ENCODE data around the gene KRTAP19-3. TPM values are rescaled to one million over a fixed set of nuclear protein-coding genes. Genes with fewer than 3 reads are reported as not detected.

KRTAP19-3 gene
- total RNA-seq, 1 donor from 2014 or later: not detected

Other genes with a start within 250 kb of the KRTAP19-3 start
- not detected for gene KRTAP24-1, start 209.1 kb downstream of the KRTAP19-3 start, total RNA-seq
- not detected for gene KRTAP25-1, start 202.5 kb downstream of the KRTAP19-3 start, total RNA-seq
- gene KRTAP26-1, start 171.7 kb downstream of the KRTAP19-3 start, total RNA-seq: not detected
- gene KRTAP27-1, start 154.3 kb downstream of the KRTAP19-3 start, total RNA-seq: not detected
- gene KRTAP23-1, start 143.4 kb downstream of the KRTAP19-3 start, total RNA-seq: not detected
- gene KRTAP13-2, start 119.7 kb downstream of the KRTAP19-3 start, total RNA-seq: not detected
- not detected for gene KRTAP13-1, start 96.0 kb downstream of the KRTAP19-3 start, total RNA-seq
- gene KRTAP13-3, start 66.1 kb downstream of the KRTAP19-3 start, total RNA-seq: not detected
- not detected for gene KRTAP13-4, start 61.8 kb downstream of the KRTAP19-3 start, total RNA-seq
- gene KRTAP15-1, start 51.7 kb downstream of the KRTAP19-3 start, total RNA-seq: not detected
- not detected for gene KRTAP19-1, start 11.6 kb downstream of the KRTAP19-3 start, total RNA-seq
- not detected for gene KRTAP19-2, start 4.6 kb downstream of the KRTAP19-3 start, total RNA-seq
- gene KRTAP19-4, start 5.2 kb upstream of the KRTAP19-3 start, total RNA-seq: not detected
- gene KRTAP19-5, start 10.1 kb upstream of the KRTAP19-3 start, total RNA-seq: not detected
- not detected for gene KRTAP19-6, start 49.9 kb upstream of the KRTAP19-3 start, total RNA-seq
- not detected for gene KRTAP19-7, start 69.3 kb upstream of the KRTAP19-3 start, total RNA-seq
- not detected for gene KRTAP22-2, start 98.4 kb upstream of the KRTAP19-3 start, total RNA-seq
- gene KRTAP6-3, start 100.4 kb upstream of the KRTAP19-3 start, total RNA-seq: not detected
- not detected for gene KRTAP6-2, start 106.9 kb upstream of the KRTAP19-3 start, total RNA-seq
- not detected for gene KRTAP22-1, start 109.1 kb upstream of the KRTAP19-3 start, total RNA-seq
- gene KRTAP6-1, start 121.9 kb upstream of the KRTAP19-3 start, total RNA-seq: not detected
- not detected for gene KRTAP20-1, start 124.4 kb upstream of the KRTAP19-3 start, total RNA-seq
- not detected for gene KRTAP20-4, start 128.6 kb upstream of the KRTAP19-3 start, total RNA-seq
- not detected for gene KRTAP20-2, start 143.2 kb upstream of the KRTAP19-3 start, total RNA-seq
- gene KRTAP20-3, start 150.9 kb upstream of the KRTAP19-3 start, total RNA-seq: not detected
- gene KRTAP21-3, start 226.8 kb upstream of the KRTAP19-3 start, total RNA-seq: not detected